ENCODE data around the gene PXDC1. TPM values are rescaled to one million over a fixed set of nuclear protein-coding genes. Genes with fewer than 3 reads are reported as not detected.

PXDC1 gene
- total RNA-seq, 1 experiment from 2014 or later = 30.8 TPM

DNA sequence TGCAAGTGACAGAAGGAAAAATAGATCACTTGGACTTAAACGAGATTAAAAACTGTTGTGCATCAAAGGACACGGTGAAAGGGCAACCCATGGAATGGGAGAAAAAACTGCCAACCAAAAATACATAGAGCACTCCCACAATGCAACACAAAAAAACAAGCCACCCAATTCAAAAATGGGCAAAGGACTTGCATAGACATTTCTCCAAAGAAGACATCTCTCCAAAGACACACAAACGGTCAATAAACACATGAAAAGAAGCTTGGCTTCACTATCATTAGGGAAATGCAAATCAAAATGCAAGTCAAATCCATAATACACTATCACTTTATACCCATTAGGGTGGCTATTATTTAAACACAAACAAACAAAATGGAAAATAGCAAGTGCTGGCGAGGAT, 45.0 kb downstream of the PXDC1 start:
- CTCF ChIA-PET = no interaction called here
- Histone ChIP-seq H3K79me2 (ENCODE audit: low read depth) (no peaks in the 10 kb centered on the region), H3K4me1 (replicated peaks; ENCODE audit: insufficient read depth) (no peaks in the 10 kb centered on the region), H3K4me3 (no peak overlapping the region), H2AFZ (no peak overlapping the region), H3K36me3 (ENCODE audit: low read depth) (no peaks in the 10 kb centered on the region), H3K27me3 (ENCODE audit: insufficient read depth, low read depth) (no peaks in the 10 kb centered on the region), H3K9me3 (ENCODE audit: insufficient read depth, low read depth) (no peaks in the 10 kb centered on the region), H3F3A (ENCODE audit: insufficient read depth, low read depth) (no peaks in the 10 kb centered on the region), H4K20me1 (ENCODE audit: insufficient read depth) (no peaks in the 10 kb centered on the region), H3K27ac (no peak overlapping the region), H3K4me2 (no peak overlapping the region), H3K9me2 (ENCODE audit: insufficient read depth) (no peaks in the 10 kb centered on the region)
- POLR2A ChIA-PET (ENCODE audit: unreplicated experiment) = no interaction called here
- intact Hi-C loops (cut with micrococcal nuclease; ENCODE audit: unreplicated experiment) = no loop called here
- TF ChIP-seq, protein P1, sequence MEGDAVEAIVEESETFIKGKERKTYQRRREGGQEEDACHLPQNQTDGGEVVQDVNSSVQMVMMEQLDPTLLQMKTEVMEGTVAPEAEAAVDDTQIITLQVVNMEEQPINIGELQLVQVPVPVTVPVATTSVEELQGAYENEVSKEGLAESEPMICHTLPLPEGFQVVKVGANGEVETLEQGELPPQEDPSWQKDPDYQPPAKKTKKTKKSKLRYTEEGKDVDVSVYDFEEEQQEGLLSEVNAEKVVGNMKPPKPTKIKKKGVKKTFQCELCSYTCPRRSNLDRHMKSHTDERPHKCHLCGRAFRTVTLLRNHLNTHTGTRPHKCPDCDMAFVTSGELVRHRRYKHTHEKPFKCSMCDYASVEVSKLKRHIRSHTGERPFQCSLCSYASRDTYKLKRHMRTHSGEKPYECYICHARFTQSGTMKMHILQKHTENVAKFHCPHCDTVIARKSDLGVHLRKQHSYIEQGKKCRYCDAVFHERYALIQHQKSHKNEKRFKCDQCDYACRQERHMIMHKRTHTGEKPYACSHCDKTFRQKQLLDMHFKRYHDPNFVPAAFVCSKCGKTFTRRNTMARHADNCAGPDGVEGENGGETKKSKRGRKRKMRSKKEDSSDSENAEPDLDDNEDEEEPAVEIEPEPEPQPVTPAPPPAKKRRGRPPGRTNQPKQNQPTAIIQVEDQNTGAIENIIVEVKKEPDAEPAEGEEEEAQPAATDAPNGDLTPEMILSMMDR (conservative IDR thresholded peaks at IDR 0.05) = no peak
- no peak for TF ChIP-seq EZH2 (IDR thresholded peaks at IDR 0.05; ENCODE audit: low read depth)
- DNase-seq = no peak
- no TSS peak for BruUV-seq (replicated peaks)

DNA sequence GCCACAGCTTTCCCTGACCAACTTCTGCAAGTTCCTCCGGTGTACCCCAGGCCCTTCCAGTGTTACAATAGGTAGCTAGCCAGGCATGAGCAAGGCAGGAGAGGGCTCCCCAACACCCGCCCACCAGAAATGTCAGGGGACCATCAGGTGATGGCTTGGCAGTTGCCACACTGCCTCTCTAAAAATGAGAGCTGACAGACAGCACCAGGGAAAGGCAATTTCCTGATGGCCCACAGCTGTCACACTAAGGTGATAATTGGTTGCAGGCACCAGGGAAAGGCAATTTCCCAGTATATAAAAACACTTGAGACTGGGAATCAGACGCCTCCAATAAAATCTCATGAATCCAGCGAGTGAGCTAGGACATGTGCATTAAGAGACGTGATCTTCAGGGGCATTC, 49.9 kb downstream of the PXDC1 start:
- H3F3A ChIP-seq (ENCODE audit: insufficient read depth, low read depth) = no peaks in the 10 kb centered on the region
- no peak overlapping the region for H3K27ac ChIP-seq
- ChIA-PET CTCF (interaction anchor here (0.6 kb wide), 1 partner anchor 470 kb away, joined by 4 read pairs; no protein-coding TSS in a partner anchor), POLR2A (ENCODE audit: unreplicated experiment) (no interaction called here)
- TF ChIP-seq, protein P1 (conservative IDR thresholded peaks at IDR 0.05) = no peak
- no peak for TF ChIP-seq EZH2 (IDR thresholded peaks at IDR 0.05; ENCODE audit: low read depth)
- BruUV-seq (replicated peaks) = no TSS peak
- H3K27me3 ChIP-seq (ENCODE audit: insufficient read depth, low read depth) = no peaks in the 10 kb centered on the region
- no peak overlapping the region for H2AFZ ChIP-seq
- H3K36me3 ChIP-seq (ENCODE audit: low read depth) = no peaks in the 10 kb centered on the region
- no peak for DNase-seq
- H3K4me2 ChIP-seq = no peak overlapping the region
- H4K20me1 ChIP-seq (ENCODE audit: insufficient read depth) = no peaks in the 10 kb centered on the region
- no peak overlapping the region for H3K4me3 ChIP-seq
- H3K4me1 ChIP-seq (replicated peaks; ENCODE audit: insufficient read depth) = no peaks in the 10 kb centered on the region
- no peaks in the 10 kb centered on the region for H3K9me2 ChIP-seq (ENCODE audit: insufficient read depth)
- no peaks in the 10 kb centered on the region for H3K9me3 ChIP-seq (ENCODE audit: insufficient read depth, low read depth)
- H3K79me2 ChIP-seq (ENCODE audit: low read depth) = no peaks in the 10 kb centered on the region
- intact Hi-C loops (cut with micrococcal nuclease; ENCODE audit: unreplicated experiment) = no loop called here

DNA sequence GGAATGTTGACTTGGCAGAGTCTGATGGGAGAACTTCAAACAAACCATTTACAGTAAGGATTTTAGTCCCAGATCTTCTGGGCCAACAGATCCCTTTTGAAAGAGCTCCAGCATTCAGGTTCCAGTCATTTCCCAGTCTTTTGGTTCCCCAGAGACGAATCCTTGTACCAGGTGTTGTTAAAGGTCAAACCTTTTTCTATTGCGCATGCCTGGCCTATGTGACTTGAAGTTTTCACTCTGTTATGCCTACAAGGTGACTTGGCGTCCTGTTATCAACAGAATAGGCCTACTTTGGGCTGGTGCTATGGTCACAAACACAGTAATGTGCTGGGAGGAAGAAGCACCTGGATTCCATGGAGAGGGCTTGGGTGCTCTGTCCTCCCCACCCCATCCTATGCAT, 52.3 kb downstream of the PXDC1 start:
- H2AFZ ChIP-seq = no peak overlapping the region
- H3K27me3 ChIP-seq (ENCODE audit: insufficient read depth, low read depth) = no peaks in the 10 kb centered on the region
- no peak overlapping the region for H3K4me3 ChIP-seq
- DNase-seq = no peak
- no peaks in the 10 kb centered on the region for H3F3A ChIP-seq (ENCODE audit: insufficient read depth, low read depth)
- ChIA-PET POLR2A (ENCODE audit: unreplicated experiment) (no interaction called here), CTCF (no interaction called here)
- TF ChIP-seq, protein P1 (conservative IDR thresholded peaks at IDR 0.05) = no peak
- TF ChIP-seq EZH2 (IDR thresholded peaks at IDR 0.05; ENCODE audit: low read depth) = no peak
- no peaks in the 10 kb centered on the region for H3K9me2 ChIP-seq (ENCODE audit: insufficient read depth)
- no TSS peak for BruUV-seq (replicated peaks)
- no peak overlapping the region for H3K27ac ChIP-seq
- H3K4me1 ChIP-seq (replicated peaks; ENCODE audit: insufficient read depth) = no peaks in the 10 kb centered on the region
- no peaks in the 10 kb centered on the region for H3K36me3 ChIP-seq (ENCODE audit: low read depth)
- H3K4me2 ChIP-seq = no peak overlapping the region
- no peaks in the 10 kb centered on the region for H3K79me2 ChIP-seq (ENCODE audit: low read depth)
- no peaks in the 10 kb centered on the region for H3K9me3 ChIP-seq (ENCODE audit: insufficient read depth, low read depth)
- intact Hi-C loops (cut with micrococcal nuclease; ENCODE audit: unreplicated experiment) = no loop called here
- no peaks in the 10 kb centered on the region for H4K20me1 ChIP-seq (ENCODE audit: insufficient read depth)
